Endothelial cell (in vitro differentiated cells): Measurements from ENCODE around the gene ZNF718. TPM values are rescaled to one million over a fixed set of nuclear protein-coding genes. Genes with fewer than 3 reads are reported as not detected.
"Not testable (repeated sequence)": the region's sequence is repeated elsewhere in the genome, so short reads cannot be mapped to it uniquely, and the experiment has no call there.

Experiments
- DNase-seq: peaks from one replicate; pipeline ENCODE4 v3.0.0; 2021; ENCODE audit warnings: low spot score
- H3K27ac Mint-ChIP-seq: one replicate; pipeline ENCODE4 v1.8.0; 2021; ENCODE audit warnings: mixed read lengths, inconsistent platforms; ENCODE audit not compliant: unreplicated experiment
- H3K27me3 Mint-ChIP-seq: one replicate; pipeline ENCODE4 v1.8.0; 2021; ENCODE audit warnings: mild to moderate bottlenecking, moderate library complexity, mixed read lengths, inconsistent platforms; ENCODE audit not compliant: unreplicated experiment
- H3K36me3 Mint-ChIP-seq: one replicate; pipeline ENCODE4 v1.8.0; 2021; ENCODE audit warnings: mild to moderate bottlenecking, low read depth, mixed read lengths, inconsistent platforms; ENCODE audit not compliant: unreplicated experiment
- H3K4me1 Mint-ChIP-seq: one replicate; pipeline ENCODE4 v1.8.0; 2021; ENCODE audit warnings: mild to moderate bottlenecking, mixed read lengths, inconsistent platforms; ENCODE audit not compliant: unreplicated experiment
- H3K4me3 Mint-ChIP-seq: one replicate; pipeline ENCODE4 v1.8.0; 2021; ENCODE audit warnings: mild to moderate bottlenecking, mixed read lengths, inconsistent platforms; ENCODE audit not compliant: unreplicated experiment
- H3K9me3 Mint-ChIP-seq: one replicate; pipeline ENCODE4 v1.8.0; 2021; ENCODE audit warnings: mixed read lengths, inconsistent platforms; ENCODE audit not compliant: unreplicated experiment
- total RNA-seq: library from RNA; stranded (reverse); fragmentation: NEBNext Ultra II Directional; extraction: Animal tissue kit (Norgen Biotek cat#: 25700); gene quantifications from one replicate; pipeline ENCODE4 v1.2.1, GENCODE V29; 2021; ENCODE audit not compliant: unreplicated experiment
- TF ChIP-seq, protein P1 (sequence below): fragments of 200-600 bp; sonication (generic); IDR thresholded peaks from one replicate; pipeline ENCODE4 v1.5.0; 2021; ENCODE audit warnings: antibody characterized with exemption; ENCODE audit not compliant: unreplicated experiment

ZNF718 gene
- total RNA-seq, 1 donor from 2014 or later: 14.0 TPM

DNA sequence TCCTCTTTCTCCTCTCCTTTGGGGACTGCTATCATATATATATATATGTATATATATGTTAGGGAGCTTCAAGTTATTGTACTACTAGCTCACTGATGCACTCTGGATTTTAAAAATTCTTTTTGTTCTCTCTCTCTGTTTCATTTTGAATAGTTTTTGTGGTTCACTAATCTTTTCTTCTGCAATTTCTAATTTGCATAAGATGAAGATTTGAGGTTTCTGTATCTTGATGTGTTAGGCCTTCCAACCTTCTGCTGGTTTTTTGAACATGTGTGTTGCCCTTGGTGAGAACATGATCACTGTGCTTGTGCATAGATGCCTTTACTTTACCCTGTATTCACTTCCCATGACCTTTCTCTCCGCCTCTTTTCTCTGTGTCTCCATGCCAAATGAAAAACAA is 7.8 kb upstream of the ZNF718 start:
- no peak for DNase-seq
- Mint-ChIP-seq H3K27ac (no peak overlapping the region), H3K4me3 (no peak overlapping the region), H3K4me1 (peaks cover 9% of the 10 kb centered on the region), H3K36me3 (no peaks in the 10 kb centered on the region), H3K27me3 (no peaks in the 10 kb centered on the region), H3K9me3 (no peaks in the 10 kb centered on the region)
- TF ChIP-seq, protein P1, sequence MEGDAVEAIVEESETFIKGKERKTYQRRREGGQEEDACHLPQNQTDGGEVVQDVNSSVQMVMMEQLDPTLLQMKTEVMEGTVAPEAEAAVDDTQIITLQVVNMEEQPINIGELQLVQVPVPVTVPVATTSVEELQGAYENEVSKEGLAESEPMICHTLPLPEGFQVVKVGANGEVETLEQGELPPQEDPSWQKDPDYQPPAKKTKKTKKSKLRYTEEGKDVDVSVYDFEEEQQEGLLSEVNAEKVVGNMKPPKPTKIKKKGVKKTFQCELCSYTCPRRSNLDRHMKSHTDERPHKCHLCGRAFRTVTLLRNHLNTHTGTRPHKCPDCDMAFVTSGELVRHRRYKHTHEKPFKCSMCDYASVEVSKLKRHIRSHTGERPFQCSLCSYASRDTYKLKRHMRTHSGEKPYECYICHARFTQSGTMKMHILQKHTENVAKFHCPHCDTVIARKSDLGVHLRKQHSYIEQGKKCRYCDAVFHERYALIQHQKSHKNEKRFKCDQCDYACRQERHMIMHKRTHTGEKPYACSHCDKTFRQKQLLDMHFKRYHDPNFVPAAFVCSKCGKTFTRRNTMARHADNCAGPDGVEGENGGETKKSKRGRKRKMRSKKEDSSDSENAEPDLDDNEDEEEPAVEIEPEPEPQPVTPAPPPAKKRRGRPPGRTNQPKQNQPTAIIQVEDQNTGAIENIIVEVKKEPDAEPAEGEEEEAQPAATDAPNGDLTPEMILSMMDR: no peak

DNA sequence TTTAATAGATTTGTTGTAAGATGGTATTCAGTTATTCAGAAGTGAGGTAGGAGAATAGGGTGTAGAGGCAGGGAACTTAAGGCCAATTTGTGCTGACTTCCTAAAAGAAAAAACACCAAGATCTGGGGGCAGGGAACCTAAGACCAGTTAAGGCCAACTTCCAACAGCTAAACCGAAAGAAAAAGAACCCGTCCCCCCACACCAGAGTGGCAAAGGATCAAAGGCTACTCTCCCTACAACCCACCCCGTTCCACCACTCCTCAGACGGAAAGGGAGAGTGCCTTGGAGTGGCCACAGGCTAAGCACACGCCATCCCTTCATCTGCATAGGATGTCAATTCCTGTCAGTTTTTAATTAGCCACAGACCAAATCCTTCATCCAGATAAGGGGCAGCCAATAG is 3.7 kb upstream of the ZNF718 start:
- peaks cover 20% of the 10 kb centered on the region for H3K4me1 Mint-ChIP-seq
- peaks cover 2% of the 10 kb centered on the region for H3K27me3 Mint-ChIP-seq
- TF ChIP-seq, protein P1: no peak
- H3K4me3 Mint-ChIP-seq: no peak overlapping the region
- DNase-seq: no peak
- peaks cover 5% of the 10 kb centered on the region for H3K36me3 Mint-ChIP-seq
- peaks cover 5% of the 10 kb centered on the region for H3K9me3 Mint-ChIP-seq
- no peak overlapping the region for H3K27ac Mint-ChIP-seq

DNA sequence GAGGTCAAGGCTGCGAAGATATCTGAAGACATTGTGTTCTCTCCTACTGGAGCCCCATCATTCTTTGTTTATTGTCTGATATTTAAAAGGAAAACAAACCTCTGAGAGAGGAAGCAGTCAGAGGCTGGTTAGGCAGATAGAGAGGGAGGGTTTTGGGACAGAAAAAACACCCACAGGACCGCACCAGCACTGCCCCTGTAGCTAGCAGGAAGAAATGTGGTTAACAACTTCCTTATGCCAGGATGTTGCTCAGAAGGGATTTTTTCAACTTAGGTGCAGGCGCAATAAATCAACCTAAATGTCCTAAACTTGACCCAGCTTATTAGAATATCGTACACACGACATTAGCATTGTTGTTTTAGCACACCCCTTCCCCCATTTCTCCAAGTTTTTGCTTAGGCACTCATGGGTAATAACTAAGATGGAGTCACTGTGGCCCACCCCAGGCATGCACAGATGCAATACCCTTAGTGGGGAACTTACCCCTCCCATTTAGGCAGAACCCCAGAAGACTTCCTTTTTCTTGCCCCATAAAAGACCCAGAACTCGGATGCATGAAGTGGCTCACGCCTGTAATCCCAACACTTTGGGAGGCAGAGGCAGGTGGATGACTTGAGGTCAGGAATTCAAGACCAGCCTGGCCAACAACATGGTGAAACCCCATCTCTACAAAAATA is 2.8 kb upstream of the ZNF718 start:
- TF ChIP-seq, protein P1: no peak
- Mint-ChIP-seq H3K27me3 (peaks cover 2% of the 10 kb centered on the region), H3K9me3 (peaks cover 5% of the 10 kb centered on the region), H3K4me3 (peak overlapping the region; percentile 83), H3K27ac (peak overlapping the region; percentile 78), H3K36me3 (peaks cover 10% of the 10 kb centered on the region), H3K4me1 (peaks cover 24% of the 10 kb centered on the region)
- DNase-seq: no peak

DNA sequence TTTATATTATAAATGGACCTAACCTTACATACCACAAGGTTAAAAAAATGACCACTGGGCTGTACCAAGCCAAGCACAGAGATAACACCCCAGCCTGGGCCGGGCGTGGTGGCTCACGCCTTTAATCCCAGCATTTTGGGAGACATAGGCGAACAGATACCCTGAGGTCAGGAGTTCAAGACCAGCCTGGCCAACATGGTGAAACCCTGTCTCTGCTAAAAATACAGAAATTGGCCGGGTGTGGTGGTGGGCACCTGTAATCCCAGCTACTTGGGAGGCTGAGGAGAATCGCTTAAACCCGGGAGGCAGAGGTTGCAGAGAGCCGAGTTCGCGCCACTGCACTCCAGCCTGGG is 403 bp upstream of the ZNF718 start:
- Mint-ChIP-seq H3K4me1 (peaks cover 24% of the 10 kb centered on the region), H3K36me3 (peaks cover 24% of the 10 kb centered on the region), H3K4me3 (peak overlapping the region; percentile 99), H3K27ac (peak overlapping the region; percentile 95)
- not testable (repeated sequence) for H3K9me3 Mint-ChIP-seq, H3K27me3 Mint-ChIP-seq, DNase-seq

DNA sequence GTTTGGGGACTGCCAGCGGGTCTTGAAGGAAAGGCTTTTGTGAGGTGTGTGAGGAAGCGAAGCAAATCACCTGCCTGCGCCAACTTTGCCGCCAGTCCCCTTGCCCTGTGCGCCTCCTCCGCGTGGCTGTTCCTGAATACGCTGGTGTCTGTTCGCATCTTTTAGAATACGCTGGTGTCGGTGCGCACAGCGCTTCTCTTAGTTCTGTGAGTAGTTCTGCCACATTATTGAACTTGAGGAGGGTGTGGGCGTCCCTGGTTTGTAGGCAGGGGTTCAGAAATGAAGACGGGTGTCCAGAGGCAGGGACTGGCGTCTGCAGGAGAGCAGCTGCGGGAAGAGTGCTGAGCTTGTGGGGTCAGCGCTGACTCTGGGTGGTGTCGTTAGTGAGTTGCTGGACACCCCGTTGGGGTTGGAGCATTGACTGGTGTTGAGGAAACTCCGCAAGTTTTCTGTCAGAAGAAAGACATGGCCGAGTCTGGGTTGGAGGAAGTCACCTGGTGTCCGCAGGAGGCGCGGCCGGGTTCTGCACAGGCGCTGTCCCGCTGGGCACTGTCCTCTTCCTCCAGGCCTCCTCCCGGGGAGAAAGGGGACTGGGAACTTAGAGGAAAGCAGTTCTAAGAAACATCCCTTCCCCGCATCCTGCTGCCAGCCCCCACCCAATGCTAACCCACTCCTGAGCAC is 930 bp downstream of the ZNF718 start:
- Mint-ChIP-seq H3K4me1 (peaks cover 24% of the 10 kb centered on the region), H3K36me3 (peaks cover 32% of the 10 kb centered on the region), H3K4me3 (peak overlapping the region; percentile 99), H3K9me3 (peaks cover 5% of the 10 kb centered on the region), H3K27ac (peak overlapping the region; percentile 33), H3K27me3 (peaks cover 2% of the 10 kb centered on the region)
- TF ChIP-seq, protein P1: no peak
- peak; percentile 67 for DNase-seq
